ENCODE data around the gene SNRPE.

DNA sequence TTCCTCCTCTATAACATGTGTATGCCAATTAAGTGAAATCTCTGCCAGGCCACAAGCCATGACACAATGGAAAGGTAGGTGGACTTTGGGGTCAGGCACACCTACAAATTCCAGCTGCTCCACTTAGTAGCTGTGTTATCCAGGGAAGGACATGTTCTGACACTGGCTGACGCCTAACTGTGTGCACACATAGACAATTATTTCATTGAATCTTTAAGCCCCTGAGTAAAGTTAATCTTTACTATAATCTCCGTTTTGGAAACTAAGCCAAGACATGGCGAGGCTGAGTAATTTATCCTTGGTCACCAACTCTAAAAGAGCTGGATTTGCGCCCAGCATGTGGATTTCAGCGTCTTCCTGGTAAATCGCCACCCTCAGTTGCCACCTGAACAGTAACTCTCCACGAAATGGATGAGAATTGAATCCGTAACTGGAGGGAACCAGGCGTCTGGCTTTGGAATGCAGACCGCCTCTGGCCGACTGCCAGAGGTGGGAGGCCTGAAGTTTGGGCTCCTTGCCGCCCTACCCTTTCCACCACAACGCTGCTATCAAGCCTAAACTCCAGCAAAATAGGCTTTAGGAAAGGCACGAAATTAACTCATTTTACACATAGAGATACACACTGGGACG, 888 bp upstream of the SNRPE start:
- TF ChIP-seq, protein P1, sequence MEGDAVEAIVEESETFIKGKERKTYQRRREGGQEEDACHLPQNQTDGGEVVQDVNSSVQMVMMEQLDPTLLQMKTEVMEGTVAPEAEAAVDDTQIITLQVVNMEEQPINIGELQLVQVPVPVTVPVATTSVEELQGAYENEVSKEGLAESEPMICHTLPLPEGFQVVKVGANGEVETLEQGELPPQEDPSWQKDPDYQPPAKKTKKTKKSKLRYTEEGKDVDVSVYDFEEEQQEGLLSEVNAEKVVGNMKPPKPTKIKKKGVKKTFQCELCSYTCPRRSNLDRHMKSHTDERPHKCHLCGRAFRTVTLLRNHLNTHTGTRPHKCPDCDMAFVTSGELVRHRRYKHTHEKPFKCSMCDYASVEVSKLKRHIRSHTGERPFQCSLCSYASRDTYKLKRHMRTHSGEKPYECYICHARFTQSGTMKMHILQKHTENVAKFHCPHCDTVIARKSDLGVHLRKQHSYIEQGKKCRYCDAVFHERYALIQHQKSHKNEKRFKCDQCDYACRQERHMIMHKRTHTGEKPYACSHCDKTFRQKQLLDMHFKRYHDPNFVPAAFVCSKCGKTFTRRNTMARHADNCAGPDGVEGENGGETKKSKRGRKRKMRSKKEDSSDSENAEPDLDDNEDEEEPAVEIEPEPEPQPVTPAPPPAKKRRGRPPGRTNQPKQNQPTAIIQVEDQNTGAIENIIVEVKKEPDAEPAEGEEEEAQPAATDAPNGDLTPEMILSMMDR (IDR thresholded peaks at IDR 0.05 in 2 of 3, conservative IDR thresholded peaks at IDR 0.05 in 1 of 3; ENCODE audit: borderline replicate concordance in 1 of 3, insufficient read depth in 1 of 3, low read depth in 2 of 3, low read length in 2 of 3), result no peak
- TF ChIP-seq EZH2 (IDR thresholded peaks at IDR 0.05) (no peak), ELF1 (IDR thresholded peaks at IDR 0.05; ENCODE audit: borderline replicate concordance, low read depth) (no peak), CEBPB (IDR thresholded peaks at IDR 0.05; ENCODE audit: low read depth) (no peak), YY1 (IDR thresholded peaks at IDR 0.05; ENCODE audit: extremely low read depth, insufficient replicate concordance, low read depth, low read length) (no peak)
